Smooth muscle cell (in vitro differentiated cells): ENCODE measurements around the gene MOXD1. TPM values are rescaled to one million over a fixed set of nuclear protein-coding genes. Genes with fewer than 3 reads are reported as not detected.

Experiments used
- DNase-seq: peaks from one replicate; lab custom pipeline; 2025; ENCODE audit not compliant: unreplicated experiment; lab: John Stamatoyannopoulos, UW
- H2AFZ ChIP-seq: fragments of 200-600 bp; sonication (generic); 2 replicates; pipeline ENCODE4 v1.6.0; 2016; ENCODE audit warnings: antibody characterized with exemption, low read depth, mild to moderate bottlenecking
- H3F3A ChIP-seq: fragments of 200-600 bp; sonication (generic); 2 replicates; pipeline ENCODE4 v1.6.0; 2017; ENCODE audit warnings: antibody characterized with exemption, low read depth
- H3K27ac ChIP-seq: fragments of 200-600 bp; sonication (generic); 2 replicates; pipeline ENCODE4 v1.5.1; 2016; ENCODE audit warnings: low read depth, mild to moderate bottlenecking
- H3K27me3 ChIP-seq: fragments of 200-600 bp; sonication (generic); 2 replicates; pipeline ENCODE4 v1.6.1; 2016; ENCODE audit warnings: low read depth, mild to moderate bottlenecking
- H3K36me3 ChIP-seq: fragments of 200-600 bp; sonication (generic); 2 replicates; pipeline ENCODE4 v1.5.1; 2016; ENCODE audit warnings: low read depth
- H3K4me1 ChIP-seq: fragments of 200-600 bp; sonication (generic); 2 replicates; pipeline ENCODE4 v1.5.1; 2016; ENCODE audit warnings: low read depth
- H3K4me2 ChIP-seq: fragments of 200-600 bp; sonication (generic); 2 replicates; pipeline ENCODE4 v1.6.0; 2016; ENCODE audit warnings: mild to moderate bottlenecking
- H3K4me3 ChIP-seq: fragments of 200-600 bp; sonication (generic); 2 replicates; pipeline ENCODE4 v1.5.1; 2016; ENCODE audit warnings: mild to moderate bottlenecking
- H3K79me2 ChIP-seq: fragments of 200-600 bp; sonication (generic); 2 replicates; pipeline ENCODE4 v1.6.0; 2016; ENCODE audit warnings: low read depth, mild to moderate bottlenecking
- H3K9ac ChIP-seq: fragments of 200-600 bp; sonication (generic); 2 replicates; pipeline ENCODE4 v1.6.0; 2016; ENCODE audit warnings: low read depth
- H3K9me3 ChIP-seq: fragments of 200-600 bp; sonication (generic); replicated peaks from 2 replicates; pipeline ENCODE4 v1.5.1; 2016; ENCODE audit warnings: low read depth
- H4K20me1 ChIP-seq: fragments of 200-600 bp; sonication (generic); 2 replicates; pipeline ENCODE4 v1.6.0; 2016; ENCODE audit warnings: low read depth
- CTCF ChIP-seq: fragments of 200-600 bp; sonication (generic); IDR thresholded peaks from 2 replicates; pipeline ENCODE4 v1.5.1; 2017; ENCODE audit warnings: borderline replicate concordance, mild to moderate bottlenecking, antibody characterized with exemption; ENCODE audit not compliant: insufficient read depth, poor library complexity, severe bottlenecking
- WGBS: methylation state at CpG from one replicate; pipeline ENCODE4 v1.1.7; 2016; ENCODE audit warnings: low lambda C conversion rate; 5-methylcytosine and 5-hydroxymethylcytosine counted together
- polyA plus RNA-seq: library from polyadenylated mRNA; unstranded; fragments of >200 nt; fragmentation: Nextera tagmentation; extraction: Ambion mirVana; gene quantifications from 2 replicates; pipeline ENCODE4 v1.2.1, GENCODE V29; 2016
- total RNA-seq: library from RNA; depleted of rRNA; stranded (reverse); fragments of >200 nt; gene quantifications from 2 replicates; pipeline ENCODE4 v1.2.3, GENCODE V29; 2014

The MOXD1 gene
- total and polyA plus RNA-seq, 2 experiments from 2014 or later, result 12.4 to 19.4 TPM

- H3K27ac ChIP-seq, result no peak overlapping the region
- WGBS, result 79% methylated on average over 7 of the region's 7 CpGs
- TF ChIP-seq CTCF, result no peak
These were observed 118.6 kb downstream of the MOXD1 start for GRCh38 chr6:132282696-132283095.

GRCh38 chr6:132280436-132280835 lies 120.8 kb downstream of the MOXD1 start:
- Histone ChIP-seq H3K36me3 (no peaks in the 10 kb centered on the region), H3K4me1 (no peaks in the 10 kb centered on the region), H3K4me2 (no peak overlapping the region), H3K9me3 (no peaks in the 10 kb centered on the region), H3K4me3 (no peak overlapping the region), H2AFZ (no peak overlapping the region), H3K9ac (no peak overlapping the region), H4K20me1 (no peaks in the 10 kb centered on the region), H3K79me2 (no peaks in the 10 kb centered on the region), H3K27ac (no peak overlapping the region), H3F3A (no peaks in the 10 kb centered on the region), H3K27me3 (no peaks in the 10 kb centered on the region)
- WGBS, result 91% methylated on average over 8 of the region's 8 CpGs
- no peak for TF ChIP-seq CTCF
- DNase-seq, result no peak

More at GRCh38 chr6:132282696-132283095, 118.6 kb downstream of the MOXD1 start:
- no peaks in the 10 kb centered on the region for H3K4me1 ChIP-seq
- no peaks in the 10 kb centered on the region for H3K36me3 ChIP-seq
- no peak overlapping the region for H3K9ac ChIP-seq
- H3F3A ChIP-seq, result no peaks in the 10 kb centered on the region
- no peak overlapping the region for H3K4me3 ChIP-seq
- no peak for DNase-seq
- no peaks in the 10 kb centered on the region for H3K27me3 ChIP-seq
- no peaks in the 10 kb centered on the region for H4K20me1 ChIP-seq
- H3K9me3 ChIP-seq, result no peaks in the 10 kb centered on the region
- H3K79me2 ChIP-seq, result no peaks in the 10 kb centered on the region
- H3K4me2 ChIP-seq, result no peak overlapping the region
- H2AFZ ChIP-seq, result no peak overlapping the region

- Histone ChIP-seq H3K9ac (no peak overlapping the region), H3K27ac (no peak overlapping the region), H3K9me3 (no peaks in the 10 kb centered on the region), H3K79me2 (no peaks in the 10 kb centered on the region), H3K4me3 (peak overlapping the region; percentile 80), H2AFZ (peak overlapping the region; percentile 99), H3F3A (no peaks in the 10 kb centered on the region), H3K36me3 (no peaks in the 10 kb centered on the region), H3K27me3 (no peaks in the 10 kb centered on the region), H3K4me1 (no peaks in the 10 kb centered on the region), H3K4me2 (peak overlapping the region; percentile 95), H4K20me1 (no peaks in the 10 kb centered on the region)
- peak; percentile 94 for TF ChIP-seq CTCF
- WGBS, result 1% methylated on average over 12 of the region's 12 CpGs
- peak; percentile 8 for DNase-seq
These were observed 121.6 kb downstream of the MOXD1 start for GRCh38 chr6:132279592-132280139.
